ENCODE results near the gene MGAT3.

DNA sequence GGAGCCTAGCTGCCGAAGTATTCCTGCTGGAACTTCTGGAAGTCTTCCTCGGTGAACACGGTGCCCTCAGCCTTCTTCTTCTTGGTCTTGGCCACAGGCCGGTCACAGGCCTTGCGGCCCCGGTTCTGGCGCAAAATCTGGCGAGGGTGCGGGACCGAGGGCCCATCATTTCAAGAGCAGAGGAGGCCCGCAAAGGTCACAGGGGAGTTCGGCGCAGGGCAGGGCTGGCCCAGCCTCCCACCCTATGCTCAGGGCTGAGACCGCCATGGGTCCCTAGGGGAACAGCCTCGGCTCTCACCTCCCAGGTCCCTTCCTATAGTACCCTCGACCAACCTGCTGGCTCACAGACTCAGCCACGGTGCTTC lies 72.7 kb downstream of the MGAT3 start:
- TF ChIP-seq, protein P1, sequence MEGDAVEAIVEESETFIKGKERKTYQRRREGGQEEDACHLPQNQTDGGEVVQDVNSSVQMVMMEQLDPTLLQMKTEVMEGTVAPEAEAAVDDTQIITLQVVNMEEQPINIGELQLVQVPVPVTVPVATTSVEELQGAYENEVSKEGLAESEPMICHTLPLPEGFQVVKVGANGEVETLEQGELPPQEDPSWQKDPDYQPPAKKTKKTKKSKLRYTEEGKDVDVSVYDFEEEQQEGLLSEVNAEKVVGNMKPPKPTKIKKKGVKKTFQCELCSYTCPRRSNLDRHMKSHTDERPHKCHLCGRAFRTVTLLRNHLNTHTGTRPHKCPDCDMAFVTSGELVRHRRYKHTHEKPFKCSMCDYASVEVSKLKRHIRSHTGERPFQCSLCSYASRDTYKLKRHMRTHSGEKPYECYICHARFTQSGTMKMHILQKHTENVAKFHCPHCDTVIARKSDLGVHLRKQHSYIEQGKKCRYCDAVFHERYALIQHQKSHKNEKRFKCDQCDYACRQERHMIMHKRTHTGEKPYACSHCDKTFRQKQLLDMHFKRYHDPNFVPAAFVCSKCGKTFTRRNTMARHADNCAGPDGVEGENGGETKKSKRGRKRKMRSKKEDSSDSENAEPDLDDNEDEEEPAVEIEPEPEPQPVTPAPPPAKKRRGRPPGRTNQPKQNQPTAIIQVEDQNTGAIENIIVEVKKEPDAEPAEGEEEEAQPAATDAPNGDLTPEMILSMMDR (IDR thresholded peaks at IDR 0.05 in 4 of 5, conservative IDR thresholded peaks at IDR 0.05 in 1 of 5) = peak in 1 of 5 experiments; percentile 8
- TF ChIP-seq POLR2A (IDR thresholded peaks at IDR 0.05) = no peak

Measured in gastrocnemius medialis (tissue), 4 donors.